Neural cell (in vitro differentiated cells): ENCODE results near the gene DNAL1. TPM values are rescaled to one million over a fixed set of nuclear protein-coding genes. Genes with fewer than 3 reads are reported as not detected.

Source experiments
- H2AFZ ChIP-seq: fragments of 200-600, 300-800 bp; sonication (generic), shearing (Covaris generic); 2 replicates; pipeline ENCODE4 v1.6.0; 2014; ENCODE audit warnings: low read depth, mild to moderate bottlenecking, antibody characterized with exemption, low read length, moderate library complexity
- H3F3A ChIP-seq: fragments of 200-600 bp; shearing (Covaris generic); 2 replicates; pipeline ENCODE4 v1.6.1; 2016; ENCODE audit warnings: mild to moderate bottlenecking, moderate library complexity, mixed read lengths, antibody characterized with exemption, low read length; ENCODE audit not compliant: insufficient read depth, poor library complexity, severe bottlenecking
- H3K27ac ChIP-seq: fragments of 200-600, 300-800 bp; sonication (generic), shearing (Covaris generic); 2 replicates; pipeline ENCODE4 v1.5.1; 2014; ENCODE audit warnings: mild to moderate bottlenecking, low read length, moderate library complexity
- H3K27me3 ChIP-seq: fragments of 300-800, 200-600 bp; sonication (generic), shearing (Covaris generic); 2 replicates; pipeline ENCODE4 v1.6.0; 2014; ENCODE audit warnings: mild to moderate bottlenecking, low read depth, low read length, moderate library complexity; ENCODE audit not compliant: insufficient read depth
- H3K36me3 ChIP-seq: fragments of 300-800, 200-600 bp; sonication (generic), shearing (Covaris generic); 2 replicates; pipeline ENCODE4 v1.5.1; 2014; ENCODE audit warnings: mild to moderate bottlenecking, antibody characterized with exemption, low read length, moderate library complexity; ENCODE audit not compliant: insufficient read depth
- H3K4me2 ChIP-seq: fragments of 300-800, 200-600 bp; sonication (generic), shearing (Covaris generic); 2 replicates; pipeline ENCODE4 v1.6.0; 2014; ENCODE audit warnings: mild to moderate bottlenecking, low read length
- H3K4me3 ChIP-seq: fragments of 300-800, 200-600 bp; sonication (generic), shearing (Covaris generic); 2 replicates; pipeline ENCODE4 v1.5.1; 2014; ENCODE audit warnings: mild to moderate bottlenecking, low read length, moderate library complexity
- H3K79me2 ChIP-seq: fragments of 200-600 bp; shearing (Covaris generic); replicated peaks from 2 replicates; pipeline ENCODE4 v1.6.0; 2014; ENCODE audit warnings: mild to moderate bottlenecking, low read length, moderate library complexity; ENCODE audit not compliant: insufficient read depth
- H3K9ac ChIP-seq: fragments of 300-800, 200-600 bp; sonication (generic), shearing (Covaris generic); 2 replicates; pipeline ENCODE4 v1.6.1; 2016; ENCODE audit warnings: mild to moderate bottlenecking, low read length, mixed read lengths
- H3K9me2 ChIP-seq: fragments of 200-600 bp; shearing (Covaris generic); 2 replicates; pipeline ENCODE4 v1.6.1; 2016; ENCODE audit warnings: mild to moderate bottlenecking, low read length, mixed read lengths; ENCODE audit not compliant: insufficient read depth
- H3K9me3 ChIP-seq: fragments of 200-600, 300-800 bp; sonication (generic), shearing (Covaris generic); 2 replicates; pipeline ENCODE4 v1.6.1; 2016; ENCODE audit warnings: mild to moderate bottlenecking, mixed run types, low read length, moderate library complexity, mixed read lengths
- H4K20me1 ChIP-seq: fragments of 200-600 bp; shearing (Covaris generic); 2 replicates; pipeline ENCODE4 v1.6.1; 2016; ENCODE audit warnings: mild to moderate bottlenecking, mixed run types; ENCODE audit not compliant: insufficient read depth
- EP300 ChIP-seq: fragments of 450-650 bp; conservative IDR thresholded peaks from 2 replicates; pipeline ENCODE4 v1.6.1; 2014; ENCODE audit warnings: antibody characterized with exemption, mild to moderate bottlenecking, moderate library complexity; ENCODE audit not compliant: poor library complexity, severe bottlenecking
- EZH2 ChIP-seq: fragments of 200-600, 300-800 bp; shearing (Covaris generic), sonication (generic); IDR thresholded peaks from 2 replicates; pipeline ENCODE4 v1.6.1; 2014; ENCODE audit warnings: antibody characterized with exemption, low read length, borderline replicate concordance, mild to moderate bottlenecking; ENCODE audit not compliant: insufficient read depth, poor library complexity, severe bottlenecking
- MXI1 ChIP-seq: fragments of 450-650 bp; conservative IDR thresholded peaks from 2 replicates; pipeline ENCODE4 v1.6.1; 2014; ENCODE audit warnings: antibody characterized with exemption, mild to moderate bottlenecking; ENCODE audit not compliant: poor library complexity, severe bottlenecking
- POLR2AphosphoS5 ChIP-seq: IDR thresholded peaks from 2 replicates; pipeline ENCODE4 v1.6.1; 2012
- RAD21 ChIP-seq: fragments of 450-650 bp; conservative IDR thresholded peaks from 2 replicates; pipeline ENCODE4 v1.6.1; 2014; ENCODE audit warnings: antibody characterized with exemption, mild to moderate bottlenecking, moderate library complexity
- SMC3 ChIP-seq: fragments of 450-650 bp; conservative IDR thresholded peaks from 2 replicates; pipeline ENCODE4 v1.6.1; 2014; ENCODE audit warnings: antibody characterized with exemption, mild to moderate bottlenecking, moderate library complexity; ENCODE audit not compliant: poor library complexity
- TAF1 ChIP-seq: IDR thresholded peaks from 2 replicates; pipeline ENCODE4 v1.6.1; 2012; ENCODE audit warnings: low read depth
- polyA plus RNA-seq: library from polyadenylated mRNA; depleted of rRNA; stranded (reverse); fragments of >200 nt; gene quantifications from 2 replicates; pipeline ENCODE4 v1.2.3, GENCODE V29; 2014
- TF ChIP-seq, protein P1 (sequence below): IDR thresholded peaks from 2 replicates; pipeline ENCODE4 v1.6.1; 2012; ENCODE audit warnings: borderline replicate concordance
- TF ChIP-seq, protein P2 (sequence below): fragments of 450-650 bp; IDR thresholded peaks from 2 replicates; pipeline ENCODE4 v1.5.1; 2014; ENCODE audit warnings: antibody characterized with exemption, mild to moderate bottlenecking, moderate library complexity; ENCODE audit not compliant: poor library complexity, severe bottlenecking

The DNAL1 gene
- polyA plus RNA-seq, 1 donor from 2014 or later, result 33.4 TPM

DNA sequence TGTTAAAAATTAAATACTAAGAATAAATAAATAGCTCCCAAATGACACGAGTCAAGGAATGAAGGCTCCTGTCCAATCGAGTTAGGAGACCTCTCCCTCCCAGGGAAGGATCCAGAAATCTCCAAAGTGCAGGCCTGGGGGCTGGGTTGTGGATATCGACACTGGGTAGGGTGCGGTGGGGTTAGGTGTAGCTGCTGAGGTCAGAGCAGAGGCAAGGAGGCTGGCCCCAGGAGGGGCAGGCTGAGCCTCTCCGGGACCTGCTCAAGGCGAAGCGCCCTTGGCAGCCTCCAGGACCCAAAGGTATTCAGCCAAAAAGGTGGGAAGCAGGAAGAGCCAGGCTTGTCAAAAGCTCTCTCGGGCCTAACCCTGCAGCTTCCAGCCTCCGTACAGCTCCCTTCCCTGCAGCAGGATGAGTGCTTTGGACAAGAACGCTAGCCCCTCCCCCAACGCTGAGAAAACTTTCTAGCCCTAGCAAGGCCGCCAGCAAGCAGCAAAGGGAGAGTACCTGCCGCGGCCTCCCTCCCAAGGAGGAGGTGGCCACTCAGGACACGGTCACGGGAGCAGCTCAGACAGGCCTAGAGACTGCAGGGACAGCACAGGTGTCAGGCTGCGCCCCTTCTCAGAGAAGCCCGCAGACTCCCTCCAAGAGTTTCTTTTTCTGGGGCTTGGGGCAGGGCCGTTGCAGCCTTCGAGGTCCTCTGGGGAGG is 73.1 kb downstream of the DNAL1 start:
- Histone ChIP-seq H4K20me1 (no peaks in the 10 kb centered on the region), H3K4me2 (peak overlapping the region; percentile 98), H3K27me3 (no peaks in the 10 kb centered on the region), H3K9me3 (no peaks in the 10 kb centered on the region), H3K36me3 (no peaks in the 10 kb centered on the region), H3K4me3 (peak overlapping the region; percentile 84), H3F3A (no peaks in the 10 kb centered on the region), H3K9me2 (no peaks in the 10 kb centered on the region), H3K79me2 (peaks cover 37% of the 10 kb centered on the region), H3K27ac (peak overlapping the region; percentile 89), H3K9ac (peak overlapping the region; percentile 95), H2AFZ (peak overlapping the region; percentile 65)
- TF ChIP-seq SMC3 (no peak), EZH2 (no peak), RAD21 (no peak), POLR2AphosphoS5 (no peak), TAF1 (no peak), MXI1 (no peak), EP300 (no peak)
- TF ChIP-seq, protein P1, sequence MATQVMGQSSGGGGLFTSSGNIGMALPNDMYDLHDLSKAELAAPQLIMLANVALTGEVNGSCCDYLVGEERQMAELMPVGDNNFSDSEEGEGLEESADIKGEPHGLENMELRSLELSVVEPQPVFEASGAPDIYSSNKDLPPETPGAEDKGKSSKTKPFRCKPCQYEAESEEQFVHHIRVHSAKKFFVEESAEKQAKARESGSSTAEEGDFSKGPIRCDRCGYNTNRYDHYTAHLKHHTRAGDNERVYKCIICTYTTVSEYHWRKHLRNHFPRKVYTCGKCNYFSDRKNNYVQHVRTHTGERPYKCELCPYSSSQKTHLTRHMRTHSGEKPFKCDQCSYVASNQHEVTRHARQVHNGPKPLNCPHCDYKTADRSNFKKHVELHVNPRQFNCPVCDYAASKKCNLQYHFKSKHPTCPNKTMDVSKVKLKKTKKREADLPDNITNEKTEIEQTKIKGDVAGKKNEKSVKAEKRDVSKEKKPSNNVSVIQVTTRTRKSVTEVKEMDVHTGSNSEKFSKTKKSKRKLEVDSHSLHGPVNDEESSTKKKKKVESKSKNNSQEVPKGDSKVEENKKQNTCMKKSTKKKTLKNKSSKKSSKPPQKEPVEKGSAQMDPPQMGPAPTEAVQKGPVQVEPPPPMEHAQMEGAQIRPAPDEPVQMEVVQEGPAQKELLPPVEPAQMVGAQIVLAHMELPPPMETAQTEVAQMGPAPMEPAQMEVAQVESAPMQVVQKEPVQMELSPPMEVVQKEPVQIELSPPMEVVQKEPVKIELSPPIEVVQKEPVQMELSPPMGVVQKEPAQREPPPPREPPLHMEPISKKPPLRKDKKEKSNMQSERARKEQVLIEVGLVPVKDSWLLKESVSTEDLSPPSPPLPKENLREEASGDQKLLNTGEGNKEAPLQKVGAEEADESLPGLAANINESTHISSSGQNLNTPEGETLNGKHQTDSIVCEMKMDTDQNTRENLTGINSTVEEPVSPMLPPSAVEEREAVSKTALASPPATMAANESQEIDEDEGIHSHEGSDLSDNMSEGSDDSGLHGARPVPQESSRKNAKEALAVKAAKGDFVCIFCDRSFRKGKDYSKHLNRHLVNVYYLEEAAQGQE, result no peak
- TF ChIP-seq, protein P2, sequence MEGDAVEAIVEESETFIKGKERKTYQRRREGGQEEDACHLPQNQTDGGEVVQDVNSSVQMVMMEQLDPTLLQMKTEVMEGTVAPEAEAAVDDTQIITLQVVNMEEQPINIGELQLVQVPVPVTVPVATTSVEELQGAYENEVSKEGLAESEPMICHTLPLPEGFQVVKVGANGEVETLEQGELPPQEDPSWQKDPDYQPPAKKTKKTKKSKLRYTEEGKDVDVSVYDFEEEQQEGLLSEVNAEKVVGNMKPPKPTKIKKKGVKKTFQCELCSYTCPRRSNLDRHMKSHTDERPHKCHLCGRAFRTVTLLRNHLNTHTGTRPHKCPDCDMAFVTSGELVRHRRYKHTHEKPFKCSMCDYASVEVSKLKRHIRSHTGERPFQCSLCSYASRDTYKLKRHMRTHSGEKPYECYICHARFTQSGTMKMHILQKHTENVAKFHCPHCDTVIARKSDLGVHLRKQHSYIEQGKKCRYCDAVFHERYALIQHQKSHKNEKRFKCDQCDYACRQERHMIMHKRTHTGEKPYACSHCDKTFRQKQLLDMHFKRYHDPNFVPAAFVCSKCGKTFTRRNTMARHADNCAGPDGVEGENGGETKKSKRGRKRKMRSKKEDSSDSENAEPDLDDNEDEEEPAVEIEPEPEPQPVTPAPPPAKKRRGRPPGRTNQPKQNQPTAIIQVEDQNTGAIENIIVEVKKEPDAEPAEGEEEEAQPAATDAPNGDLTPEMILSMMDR, result no peak

DNA sequence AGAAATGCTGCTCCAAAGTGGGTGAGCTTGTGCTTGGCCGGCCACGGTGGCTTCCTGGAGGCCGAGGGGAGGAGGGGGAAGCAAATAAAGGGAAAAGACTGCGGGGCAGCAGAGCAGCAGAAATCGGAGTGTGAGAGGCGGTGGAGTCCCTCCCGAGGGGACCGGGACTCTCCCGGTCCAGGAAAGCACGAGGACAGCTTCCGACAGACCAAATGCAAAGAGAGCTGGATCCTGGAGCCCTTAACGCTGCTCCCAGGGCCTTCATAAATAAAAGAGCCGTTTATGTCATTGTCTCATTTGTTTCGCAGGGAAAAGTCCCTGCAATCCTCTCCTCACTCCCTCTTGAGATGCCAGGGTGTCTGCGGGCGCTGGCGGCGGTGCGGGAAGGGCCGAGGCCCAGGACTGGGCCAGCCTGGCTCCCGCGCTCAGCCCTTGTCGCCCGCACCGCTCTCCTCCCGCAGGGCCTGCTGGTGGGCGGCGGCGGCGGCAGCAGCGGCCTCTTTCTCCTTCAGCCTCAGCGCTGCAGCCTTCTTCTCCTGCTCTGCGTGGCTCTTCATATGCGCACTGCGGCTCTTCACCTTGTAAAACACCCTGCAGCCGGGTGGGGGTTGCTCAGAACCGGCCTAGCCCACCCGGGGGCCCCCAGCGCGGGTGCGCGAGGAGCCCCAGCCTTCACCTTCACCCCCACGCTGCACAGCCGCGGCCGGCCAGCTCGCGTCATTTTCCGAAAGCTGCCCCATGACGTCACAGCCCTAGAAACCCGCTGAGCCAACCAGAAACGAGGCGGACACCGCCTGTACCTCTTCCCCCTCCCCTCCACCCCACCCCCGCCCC is 73.8 kb downstream of the DNAL1 start:
- no peaks in the 10 kb centered on the region for H3K9me2 ChIP-seq
- H3F3A ChIP-seq, result no peaks in the 10 kb centered on the region
- TF ChIP-seq SMC3 (no peak), RAD21 (no peak), EP300 (peak; percentile 88), TAF1 (peak; percentile 51), MXI1 (peak; percentile 48), POLR2AphosphoS5 (peak; percentile 90), EZH2 (no peak)
- TF ChIP-seq, protein P1, result no peak
- TF ChIP-seq, protein P2, result no peak
- peak overlapping the region; percentile 89 for H3K27ac ChIP-seq
- no peaks in the 10 kb centered on the region for H3K36me3 ChIP-seq
- H2AFZ ChIP-seq, result peak overlapping the region; percentile 65
- peak overlapping the region; percentile 95 for H3K9ac ChIP-seq
- no peaks in the 10 kb centered on the region for H3K27me3 ChIP-seq
- peaks cover 29% of the 10 kb centered on the region for H3K79me2 ChIP-seq
- H3K4me2 ChIP-seq, result peak overlapping the region; percentile 98
- H3K9me3 ChIP-seq, result no peaks in the 10 kb centered on the region
- H3K4me3 ChIP-seq, result peak overlapping the region; percentile 84
- H4K20me1 ChIP-seq, result no peaks in the 10 kb centered on the region
